HepG2 (cell line): ENCODE data around the gene OPN5. TPM values are rescaled to one million over a fixed set of nuclear protein-coding genes. Genes with fewer than 3 reads are reported as not detected.

Source experiments
- ATAC-seq: fragments of 200-7000 bp; cut with Tn5 transposase; 3 replicates; pipeline ENCODE4 v1.9.1; 2020; ENCODE audit warnings: mild to moderate bottlenecking, moderate library complexity
- BruUV-seq: library from RNA; stranded (reverse); fragments of 400-500 nt; replicated peaks from 2 replicates; lab custom pipeline; 2021; lab: Mats Ljungman, UMichigan
- CTCF ChIA-PET: fragments of 300-600 bp; formaldehyde crosslinking; extraction: SDS; loops from one replicate; lab custom pipeline; 2021; ENCODE audit warnings: low total read pairs, inconsistent platforms, low intra/inter-chr PET ratio; lab: Yijun Ruan, JAX
- POLR2A ChIA-PET: fragments of 350-600 bp; sonication (Branson Sonifier 250); formaldehyde crosslinking; loops from one replicate; lab custom pipeline; 2020; ENCODE audit warnings: antibody characterized with exemption, inconsistent platforms; lab: Yijun Ruan, JAX
- DNase-seq: peaks from one replicate; pipeline ENCODE4 v3.0.0-alpha.2; 2015; ENCODE audit warnings: low spot score
- FAIRE-seq: peaks from 3 replicates; lab custom pipeline; 2011; peaks lifted over from hg19 to GRCh38; lab: Jason Lieb, UNC
- H2AFZ ChIP-seq: one replicate; pipeline ENCODE4 v1.6.1; 2011; ENCODE audit warnings: low read length, inconsistent platforms
- H3K27ac ChIP-seq: fragments of 300-600 bp; 3 replicates; pipeline ENCODE4 v1.8.0; 2011; ENCODE audit warnings: mixed run types, mild to moderate bottlenecking, mixed read lengths, low read length, inconsistent platforms; ENCODE audit not compliant: insufficient read depth; ENCODE audit errors: extremely low read length
- H3K27me3 ChIP-seq, 2 experiments: fragments of 200-600 bp in 1 of 2; 2 replicates in 1 of 2; 3 replicates in 1 of 2; pipeline versions ENCODE4 v1.6.0 to v1.8.0; 2011; ENCODE audit warnings: low read length in 2 of 2, mild to moderate bottlenecking in 2 of 2, moderate library complexity in 2 of 2, inconsistent platforms in 1 of 2; ENCODE audit not compliant: insufficient read depth in 2 of 2, control insufficient read depth in 1 of 2
- H3K36me3 ChIP-seq, 2 experiments: fragments of 200-600 bp in 1 of 2; replicated peaks in 1 of 2; 2 replicates in 1 of 2; 3 replicates in 1 of 2; pipeline versions ENCODE4 v1.5.1 to v1.8.0; 2011; ENCODE audit warnings: low read length in 2 of 2, inconsistent platforms in 1 of 2; ENCODE audit not compliant: insufficient read depth in 2 of 2, control insufficient read depth in 1 of 2
- H3K4me1 ChIP-seq: 2 replicates; pipeline ENCODE4 v1.5.1; 2012; ENCODE audit warnings: low read length, inconsistent platforms; ENCODE audit not compliant: insufficient read depth
- H3K4me2 ChIP-seq: 2 replicates; pipeline ENCODE4 v1.6.0; 2011; ENCODE audit warnings: low read depth, low read length, inconsistent platforms
- H3K4me3 ChIP-seq, 3 experiments: fragments of 200-600 bp in 1 of 3; sonication (generic), shearing (Covaris generic) in 1 of 3; replicated peaks in 1 of 3; 2 replicates each; pipeline ENCODE4 v1.5.1; 2011 to 2016; ENCODE audit warnings: low read length in 3 of 3, inconsistent platforms in 2 of 3, low read depth in 2 of 3, mild to moderate bottlenecking in 2 of 3, control low read depth in 1 of 3, mixed read lengths in 1 of 3; ENCODE audit not compliant: insufficient read depth in 1 of 3
- H3K79me2 ChIP-seq: one replicate; pipeline ENCODE4 v1.6.1; 2011; ENCODE audit warnings: low read length, inconsistent platforms; ENCODE audit not compliant: insufficient read depth
- H3K9ac ChIP-seq: 2 replicates; pipeline ENCODE4 v1.6.0; 2011; ENCODE audit warnings: mild to moderate bottlenecking, low read depth, low read length, inconsistent platforms; ENCODE audit not compliant: insufficient read depth
- H3K9me3 ChIP-seq: 2 replicates; pipeline ENCODE4 v1.5.1; 2012; ENCODE audit warnings: mild to moderate bottlenecking, low read length
- H4K20me1 ChIP-seq: 2 replicates; pipeline ENCODE4 v1.6.0; 2011; ENCODE audit warnings: inconsistent platforms, mild to moderate bottlenecking, low read length, moderate library complexity; ENCODE audit not compliant: insufficient read depth
- ELF4 ChIP-seq: sonication (generic); formaldehyde crosslinking; IDR thresholded peaks from 2 replicates; pipeline ENCODE4 v1.5.0; 2020; ENCODE audit warnings: missing genetic modification reagents, mild to moderate bottlenecking, moderate library complexity, borderline replicate concordance
- ESRRA ChIP-seq: sonication (generic); formaldehyde crosslinking; IDR thresholded peaks from 2 replicates; pipeline ENCODE4 v1.5.1; 2020; ENCODE audit warnings: mild to moderate bottlenecking, low read depth, missing genetic modification reagents
- HMGXB3 ChIP-seq: sonication (generic); formaldehyde crosslinking; IDR thresholded peaks from 2 replicates; pipeline ENCODE4 v1.4.0; 2020; ENCODE audit warnings: missing genetic modification reagents, borderline replicate concordance
- KMT2A ChIP-seq: sonication (generic); formaldehyde crosslinking; IDR thresholded peaks from 2 replicates; pipeline ENCODE4 v1.4.0; 2020; ENCODE audit warnings: missing genetic modification reagents
- MLLT10 ChIP-seq: sonication (generic); formaldehyde crosslinking; IDR thresholded peaks from 2 replicates; pipeline ENCODE4 v1.4.0; 2020; ENCODE audit warnings: missing genetic modification reagents
- THYN1 ChIP-seq: sonication (generic); formaldehyde crosslinking; IDR thresholded peaks from 2 replicates; pipeline ENCODE4 v1.8.1; 2023; ENCODE audit warnings: low read depth, mild to moderate bottlenecking, moderate library complexity, missing genetic modification reagents, borderline replicate concordance
- ZHX2 ChIP-seq, 2 experiments: sonication (generic) in 1 of 2; formaldehyde crosslinking in 1 of 2; IDR thresholded peaks; 2 replicates each; pipeline versions ENCODE4 v1.6.1 to v1.9.0; 2014 to 2022; ENCODE audit warnings: antibody characterized with exemption in 1 of 2, borderline replicate concordance in 1 of 2, inconsistent platforms in 1 of 2, low read depth in 1 of 2, missing genetic modification reagents in 1 of 2
- ZNF580 ChIP-seq: IDR thresholded peaks from 2 replicates; pipeline ENCODE4 v1.6.1; 2016; ENCODE audit warnings: low read depth, borderline replicate concordance
- WGBS: methylation state at CpG from one replicate; pipeline ENCODE4 v1.1.6; 2017; ENCODE audit warnings: low lambda C conversion rate; 5-methylcytosine and 5-hydroxymethylcytosine counted together
- in situ Hi-C: cut with HindIII; loops from 2 replicates; pipeline ENCODE4 v1.10.0; 2017; ENCODE audit warnings: low pct_unique_long_range_greater_than_20kb; ENCODE audit not compliant: extremely low pct_ligation_motif_present
- intact Hi-C: fragments of 100-400 bp; cut with micrococcal nuclease; formaldehyde crosslinking; loops from one replicate; pipeline ENCODE4 v1.10.0; 2022; ENCODE audit not compliant: unreplicated experiment
- polyA plus RNA-seq, 8 experiments: library from polyadenylated mRNA; depleted of rRNA in 3 of 8; stranded (reverse) in 7 of 8; unstranded in 1 of 8; fragments of >200 nt; fragmentation: Illumina TruSeq in 4 of 8; extraction: Trizol in 4 of 8; gene quantifications; 2 replicates each; pipeline versions ENCODE4 v1.2.1 to v1.2.3, GENCODE V29; 2011 to 2016; ENCODE audit warnings: low read depth in 4 of 8, missing spikeins in 1 of 8, mixed read lengths in 1 of 8; ENCODE audit not compliant: insufficient read depth in 1 of 8
- total RNA-seq, 5 experiments: library from RNA; depleted of rRNA; stranded (reverse); fragments of >200 nt; fragmentation: Illumina TruSeq; extraction: Trizol; gene quantifications; 2 replicates each; pipeline ENCODE4 v1.2.3, GENCODE V29; 2016; ENCODE audit warnings: low read depth in 1 of 5

OPN5 gene
- total and polyA plus RNA-seq, 2 of the 13 experiments (the other 11 are each of a cell fraction or from before 2014, with no cell fraction given) = not detected

- DNase-seq = no peak
- no peaks in the 10 kb centered on the region for H3K9me3 ChIP-seq
- TF ChIP-seq ZNF580 (CRISPR knock-in tag) (no peak), ESRRA (CRISPR knock-in tag) (no peak), MLLT10 (CRISPR knock-in tag) (no peak), KMT2A (CRISPR knock-in tag) (no peak), ELF4 (no peak), THYN1 (CRISPR knock-in tag) (no peak), HMGXB3 (CRISPR knock-in tag) (no peak), ZHX2 (IDR thresholded peaks at IDR 0.05; ENCODE audit: low read depth) (no peak), ZHX2 (CRISPR knock-in tag; IDR thresholded peaks at IDR 0.05; ENCODE audit: borderline replicate concordance) (no peak)
- TF ChIP-seq, all 625 proteins: peak for 0
- H3K79me2 ChIP-seq = no peaks in the 10 kb centered on the region
- no peak overlapping the region for H3K4me2 ChIP-seq
- 15% methylated on average over 1 of the region's 1 CpG for WGBS
- FAIRE-seq (no peak), ATAC-seq (no peak)
- ChIA-PET CTCF (no interaction called here), POLR2A (no interaction called here)
- intact Hi-C loops (no loop called here), in situ Hi-C loops (no loop called here)
- no TSS peak for BruUV-seq
- no peaks in the 10 kb centered on the region for H3K4me1 ChIP-seq
- H3K27ac ChIP-seq = no peak overlapping the region
- no peak overlapping the region for H2AFZ ChIP-seq
- no peak overlapping the region for H3K9ac ChIP-seq
- H4K20me1 ChIP-seq = no peaks in the 10 kb centered on the region
- H3K4me3 ChIP-seq = no peak overlapping the region
- no peaks in the 10 kb centered on the region for H3K27me3 ChIP-seq
- H3K36me3 ChIP-seq = no peaks in the 10 kb centered on the region
Observed at GRCh38 chr6:47859175-47859574, 77.3 kb downstream of the OPN5 start.
